Hepatocyte (in vitro differentiated cells): ENCODE measurements around the gene RDX. TPM values are rescaled to one million over a fixed set of nuclear protein-coding genes. Genes with fewer than 3 reads are reported as not detected.
"Not testable (repeated sequence)": the region's sequence is repeated elsewhere in the genome, so short reads cannot be mapped to it uniquely, and the experiment has no call there.

Experiments
- DNase-seq: peaks from one replicate; pipeline ENCODE4 v3.0.0-alpha.2; 2016; ENCODE audit warnings: low spot score
- H2AFZ ChIP-seq: fragments of 200-600 bp; sonication (generic); 2 replicates; pipeline ENCODE4 v1.6.0; 2016; ENCODE audit warnings: antibody characterized with exemption, mild to moderate bottlenecking
- H3K27ac ChIP-seq: fragments of 200-600 bp; sonication (generic); 2 replicates; pipeline ENCODE4 v1.5.1; 2016; ENCODE audit warnings: mild to moderate bottlenecking
- H3K27me3 ChIP-seq: fragments of 200-600 bp; sonication (generic); 2 replicates; pipeline ENCODE4 v1.6.1; 2016
- H3K36me3 ChIP-seq: fragments of 200-600 bp; sonication (generic); replicated peaks from 2 replicates; pipeline ENCODE4 v1.5.1; 2016; ENCODE audit warnings: low read depth; ENCODE audit not compliant: insufficient read depth
- H3K4me1 ChIP-seq: fragments of 200-600 bp; sonication (generic); 2 replicates; pipeline ENCODE4 v1.5.1; 2016; ENCODE audit warnings: mild to moderate bottlenecking, moderate library complexity; ENCODE audit not compliant: insufficient read depth
- H3K4me2 ChIP-seq: fragments of 200-600 bp; sonication (generic); 2 replicates; pipeline ENCODE4 v1.6.0; 2016
- H3K4me3 ChIP-seq: fragments of 200-600 bp; sonication (generic); 2 replicates; pipeline ENCODE4 v1.5.1; 2016; ENCODE audit warnings: mild to moderate bottlenecking
- H3K79me2 ChIP-seq: fragments of 200-600 bp; sonication (generic); 2 replicates; pipeline ENCODE4 v1.6.0; 2017; ENCODE audit warnings: mild to moderate bottlenecking
- H3K9me2 ChIP-seq: fragments of 200-600 bp; sonication (generic); replicated peaks from 2 replicates; pipeline ENCODE4 v1.6.0; 2017; ENCODE audit warnings: mild to moderate bottlenecking; ENCODE audit not compliant: insufficient read depth
- H3K9me3 ChIP-seq: fragments of 200-600 bp; sonication (generic); 2 replicates; pipeline ENCODE4 v1.5.1; 2016; ENCODE audit warnings: low read depth, mild to moderate bottlenecking
- H4K20me1 ChIP-seq: fragments of 200-600 bp; sonication (generic); 2 replicates; pipeline ENCODE4 v1.6.0; 2016; ENCODE audit warnings: mild to moderate bottlenecking; ENCODE audit not compliant: insufficient read depth, poor library complexity, severe bottlenecking
- EZH2 ChIP-seq: fragments of 200-600 bp; sonication (generic); IDR thresholded peaks from 2 replicates; pipeline ENCODE4 v1.6.1; 2016; ENCODE audit warnings: antibody characterized with exemption, mild to moderate bottlenecking, borderline replicate concordance
- EZH2phosphoT487 ChIP-seq: fragments of 200-600 bp; sonication (generic); IDR thresholded peaks from one replicate; pipeline ENCODE4 v1.6.1; 2018; ENCODE audit warnings: antibody characterized with exemption, mild to moderate bottlenecking, low read depth, moderate library complexity; ENCODE audit not compliant: unreplicated experiment, severe bottlenecking
- WGBS: methylation state at CpG from one replicate; pipeline ENCODE4 v1.1.6; 2016; ENCODE audit warnings: low lambda C conversion rate; ENCODE audit errors: missing lambda C conversion rate; 5-methylcytosine and 5-hydroxymethylcytosine counted together
- polyA plus RNA-seq: library from polyadenylated mRNA; unstranded; fragments of >200 nt; fragmentation: Nextera tagmentation; extraction: Ambion mirVana; gene quantifications from 2 replicates; pipeline ENCODE4 v1.2.1, GENCODE V29; 2016
- total RNA-seq: library from RNA; depleted of rRNA; stranded (reverse); fragments of >200 nt; gene quantifications from 2 replicates; pipeline ENCODE4 v1.2.3, GENCODE V29; 2014
- TF ChIP-seq, protein P1 (sequence below): fragments of 200-600 bp; sonication (generic); IDR thresholded peaks from 2 replicates; pipeline ENCODE4 v1.5.1; 2016; ENCODE audit warnings: antibody characterized with exemption, mild to moderate bottlenecking; ENCODE audit not compliant: poor library complexity

RDX gene
- total and polyA plus RNA-seq, 2 experiments from 2014 or later = 106 to 143 TPM

DNA sequence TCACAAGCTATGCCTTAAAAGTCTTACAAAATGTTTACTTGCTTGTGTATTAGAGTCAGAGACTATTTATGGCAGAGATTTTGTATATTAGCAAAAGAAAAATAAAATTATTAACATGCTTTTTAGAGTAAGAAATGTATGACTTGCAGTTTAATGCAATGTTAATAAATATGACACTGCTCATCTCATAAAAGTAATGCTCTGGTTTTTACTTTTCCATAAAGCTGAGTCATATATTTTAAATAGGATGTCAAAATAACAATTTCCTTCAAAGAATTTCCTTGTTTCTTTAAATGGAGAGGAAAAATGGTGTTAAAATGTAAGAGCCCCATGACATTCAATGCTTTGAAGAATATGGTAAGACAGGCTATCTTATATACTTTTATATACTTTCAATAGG is 16.3 kb upstream of the RDX start:
- Histone ChIP-seq H3K27ac (no peak overlapping the region), H3K4me3 (no peak overlapping the region), H2AFZ (no peak overlapping the region), H4K20me1 (no peaks in the 10 kb centered on the region), H3K9me2 (no peaks in the 10 kb centered on the region), H3K79me2 (no peaks in the 10 kb centered on the region), H3K4me2 (no peak overlapping the region), H3K4me1 (peaks cover 12% of the 10 kb centered on the region), H3K9me3 (no peaks in the 10 kb centered on the region), H3K27me3 (no peaks in the 10 kb centered on the region), H3K36me3 (no peaks in the 10 kb centered on the region)
- DNase-seq = no peak
- TF ChIP-seq, protein P1, sequence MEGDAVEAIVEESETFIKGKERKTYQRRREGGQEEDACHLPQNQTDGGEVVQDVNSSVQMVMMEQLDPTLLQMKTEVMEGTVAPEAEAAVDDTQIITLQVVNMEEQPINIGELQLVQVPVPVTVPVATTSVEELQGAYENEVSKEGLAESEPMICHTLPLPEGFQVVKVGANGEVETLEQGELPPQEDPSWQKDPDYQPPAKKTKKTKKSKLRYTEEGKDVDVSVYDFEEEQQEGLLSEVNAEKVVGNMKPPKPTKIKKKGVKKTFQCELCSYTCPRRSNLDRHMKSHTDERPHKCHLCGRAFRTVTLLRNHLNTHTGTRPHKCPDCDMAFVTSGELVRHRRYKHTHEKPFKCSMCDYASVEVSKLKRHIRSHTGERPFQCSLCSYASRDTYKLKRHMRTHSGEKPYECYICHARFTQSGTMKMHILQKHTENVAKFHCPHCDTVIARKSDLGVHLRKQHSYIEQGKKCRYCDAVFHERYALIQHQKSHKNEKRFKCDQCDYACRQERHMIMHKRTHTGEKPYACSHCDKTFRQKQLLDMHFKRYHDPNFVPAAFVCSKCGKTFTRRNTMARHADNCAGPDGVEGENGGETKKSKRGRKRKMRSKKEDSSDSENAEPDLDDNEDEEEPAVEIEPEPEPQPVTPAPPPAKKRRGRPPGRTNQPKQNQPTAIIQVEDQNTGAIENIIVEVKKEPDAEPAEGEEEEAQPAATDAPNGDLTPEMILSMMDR = no peak
- TF ChIP-seq EZH2 (no peak), EZH2phosphoT487 (no peak)

DNA sequence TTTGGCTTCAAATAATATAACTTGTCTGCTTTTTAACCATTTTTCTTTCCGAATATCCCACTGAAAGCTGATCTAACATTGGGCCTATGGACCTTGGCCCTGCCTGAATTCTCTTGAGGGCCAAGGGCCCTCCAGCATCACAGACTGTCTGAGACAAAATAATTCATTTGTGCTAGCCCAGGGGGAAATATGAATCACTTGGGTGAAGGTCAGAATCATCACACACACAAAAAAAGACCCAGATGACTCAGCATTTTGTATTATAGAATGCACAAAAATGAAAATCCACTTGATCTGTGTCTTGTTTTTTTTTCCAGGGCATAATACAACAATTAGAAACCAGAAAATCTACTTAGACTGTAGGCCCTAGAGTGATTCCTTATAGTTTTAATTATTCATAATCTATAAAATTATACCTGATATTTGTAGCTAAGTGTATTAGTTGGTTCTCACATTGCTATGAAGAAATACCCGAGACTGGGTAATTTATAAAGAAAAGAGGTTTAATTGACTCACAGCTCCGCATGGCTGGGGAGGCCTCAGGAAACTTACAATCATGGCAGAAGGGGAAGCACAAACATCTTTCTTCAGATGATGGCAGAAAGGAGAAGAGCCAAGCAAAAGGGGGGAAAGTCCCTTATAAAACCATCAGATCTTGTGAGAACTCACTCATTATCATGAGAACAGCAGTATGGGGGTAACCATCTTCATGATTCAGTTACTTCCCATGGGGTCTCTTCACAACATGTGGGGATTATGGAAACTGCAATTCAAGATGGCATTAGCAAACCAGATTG is 15.6 kb upstream of the RDX start:
- Histone ChIP-seq H3K27me3 (no peaks in the 10 kb centered on the region), H4K20me1 (no peaks in the 10 kb centered on the region), H3K4me1 (peaks cover 6% of the 10 kb centered on the region), H3K4me2 (no peak overlapping the region), H3K79me2 (no peaks in the 10 kb centered on the region), H3K4me3 (no peak overlapping the region), H3K9me2 (no peaks in the 10 kb centered on the region), H3K36me3 (no peaks in the 10 kb centered on the region), H3K27ac (peak overlapping the region; percentile 45), H2AFZ (no peak overlapping the region), H3K9me3 (no peaks in the 10 kb centered on the region)
- TF ChIP-seq EZH2 = no peak
- TF ChIP-seq, protein P1 = no peak
- no peak for TF ChIP-seq EZH2phosphoT487
- WGBS = 83% methylated on average over 3 of the region's 3 CpGs
- no peak for DNase-seq

DNA sequence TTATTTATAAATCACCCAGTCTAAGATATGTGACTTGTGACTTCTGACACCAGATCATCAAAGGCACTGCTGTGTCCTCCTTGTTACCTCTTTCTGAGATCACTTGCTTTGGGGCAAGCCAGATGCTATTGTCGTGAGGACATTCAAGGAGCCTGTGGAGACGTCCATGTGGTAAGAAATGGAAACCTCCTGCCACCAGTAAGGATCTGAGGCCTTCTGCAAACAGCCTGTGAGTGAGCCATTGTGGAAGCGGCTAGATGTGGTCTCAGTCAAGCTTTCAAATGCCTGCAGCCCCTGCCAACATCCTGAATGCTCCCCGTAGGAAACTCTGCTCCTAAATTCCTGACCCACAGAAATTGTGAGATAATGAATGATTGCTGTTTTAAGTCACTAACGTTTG is 11.7 kb upstream of the RDX start:
- WGBS = 58% methylated on average over 5 of the region's 5 CpGs
- Histone ChIP-seq H3K27ac (no peak overlapping the region), H3K27me3 (no peaks in the 10 kb centered on the region), H3K9me3 (no peaks in the 10 kb centered on the region), H3K4me2 (no peak overlapping the region), H2AFZ (no peak overlapping the region), H4K20me1 (no peaks in the 10 kb centered on the region), H3K4me1 (peaks cover 6% of the 10 kb centered on the region), H3K4me3 (no peak overlapping the region), H3K36me3 (no peaks in the 10 kb centered on the region), H3K79me2 (no peaks in the 10 kb centered on the region), H3K9me2 (no peaks in the 10 kb centered on the region)
- TF ChIP-seq, protein P1 = no peak
- no peak for TF ChIP-seq EZH2
- no peak for TF ChIP-seq EZH2phosphoT487
- DNase-seq = no peak

DNA sequence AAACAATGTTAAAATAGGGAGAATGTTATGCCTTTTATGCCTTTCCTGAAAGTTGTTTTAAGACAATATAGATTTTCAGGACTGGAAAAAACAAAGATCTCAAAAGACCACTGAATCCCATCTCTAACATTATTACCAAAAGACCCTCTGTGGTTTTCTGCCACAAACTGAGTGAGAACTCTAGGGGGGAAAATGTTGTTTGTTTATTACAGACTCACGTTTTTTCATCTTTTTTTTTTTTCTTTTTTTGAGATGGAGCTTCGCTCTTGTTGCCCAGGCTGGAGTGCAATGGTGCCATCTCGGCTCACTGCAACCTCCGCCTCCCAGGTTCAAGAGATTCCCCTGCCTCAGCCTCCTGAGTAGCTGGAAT is 9.6 kb upstream of the RDX start:
- not testable (repeated sequence) for H3K4me2 ChIP-seq, H4K20me1 ChIP-seq, H3K4me1 ChIP-seq, H3K4me3 ChIP-seq, H3K9me3 ChIP-seq, H3K36me3 ChIP-seq, H3K79me2 ChIP-seq, DNase-seq, H3K27me3 ChIP-seq, H2AFZ ChIP-seq, H3K9me2 ChIP-seq
- WGBS = 71% methylated on average over 4 of the region's 4 CpGs
- H3K27ac ChIP-seq = peak overlapping the region; percentile 45
